Testis (tissue), 3 donors: ENCODE measurements around the gene FHOD3. TPM values are rescaled to one million over a fixed set of nuclear protein-coding genes. Genes with fewer than 3 reads are reported as not detected.

Experiments
- DNase-seq: peaks from one replicate; pipeline ENCODE4 v3.0.0-alpha.2; 2019
- H3K27ac ChIP-seq, 2 donors: fragments of 200-600 bp; sonication (generic); one replicate each; pipeline ENCODE4 v1.5.1; 2019
- H3K27me3 ChIP-seq: fragments of 200-600 bp; sonication (generic); one replicate; pipeline ENCODE4 v1.5.1; 2019
- H3K36me3 ChIP-seq: fragments of 200-600 bp; sonication (generic); one replicate; pipeline ENCODE4 v1.5.1; 2017; ENCODE audit warnings: low read depth; ENCODE audit errors: missing control alignments
- H3K4me1 ChIP-seq: fragments of 200-600 bp; sonication (generic); one replicate; pipeline ENCODE4 v1.5.1; 2019
- H3K4me3 ChIP-seq, 2 donors: fragments of 200-600 bp; sonication (generic); one replicate each; pipeline ENCODE4 v1.5.1; 2017 to 2019
- H3K9me3 ChIP-seq: fragments of 200-600 bp; sonication (generic); one replicate; pipeline ENCODE4 v1.5.1; 2017
- POLR2A ChIP-seq: fragments of 450-650 bp; IDR thresholded peaks from one replicate; pipeline ENCODE4 v1.6.1; 2017; ENCODE audit warnings: antibody characterized with exemption, mild to moderate bottlenecking, moderate library complexity
- WGBS, 2 donors: methylation state at CpG; one replicate each; pipeline ENCODE4 v1.1.5; 2018; 5-methylcytosine and 5-hydroxymethylcytosine counted together
- intact Hi-C: fragments of 100-400 bp; cut with DNase I; formaldehyde crosslinking; loops from one replicate; pipeline ENCODE4 v1.15.1; 2023; ENCODE audit warnings: low total_unique reads
- polyA plus RNA-seq: library from polyadenylated mRNA; stranded (reverse); fragments of 350-450 nt; fragmentation: Illumina TruSeq; extraction: RNeasy Lipid Tissue Mini Kit (QIAGEN cat#74804); gene quantifications from one replicate; pipeline ENCODE4 v1.2.3, GENCODE V29; 2014; ENCODE audit warnings: low read depth, low replicate concordance; ENCODE audit not compliant: insufficient read depth
- total RNA-seq, 2 donors: library from RNA; depleted of rRNA; stranded (reverse); fragments of >200 nt; gene quantifications; one replicate each; pipeline ENCODE4 v1.2.3, GENCODE V29; 2016
- TF ChIP-seq, protein P1 (sequence below), 3 experiments: fragments of 450-650 bp in 2 of 3; fragments of 200-600 bp in 1 of 3; sonication (generic) in 1 of 3; IDR thresholded peaks; one replicate each; pipeline ENCODE4 v1.5.1; 2016 to 2019; ENCODE audit warnings: antibody characterized with exemption in 3 of 3, mild to moderate bottlenecking in 2 of 3, moderate library complexity in 1 of 3

Gene FHOD3
- total and polyA plus RNA-seq, 3 donors from 2014 or later, result 6.5 to 46.8 (median 37.3) TPM

DNA sequence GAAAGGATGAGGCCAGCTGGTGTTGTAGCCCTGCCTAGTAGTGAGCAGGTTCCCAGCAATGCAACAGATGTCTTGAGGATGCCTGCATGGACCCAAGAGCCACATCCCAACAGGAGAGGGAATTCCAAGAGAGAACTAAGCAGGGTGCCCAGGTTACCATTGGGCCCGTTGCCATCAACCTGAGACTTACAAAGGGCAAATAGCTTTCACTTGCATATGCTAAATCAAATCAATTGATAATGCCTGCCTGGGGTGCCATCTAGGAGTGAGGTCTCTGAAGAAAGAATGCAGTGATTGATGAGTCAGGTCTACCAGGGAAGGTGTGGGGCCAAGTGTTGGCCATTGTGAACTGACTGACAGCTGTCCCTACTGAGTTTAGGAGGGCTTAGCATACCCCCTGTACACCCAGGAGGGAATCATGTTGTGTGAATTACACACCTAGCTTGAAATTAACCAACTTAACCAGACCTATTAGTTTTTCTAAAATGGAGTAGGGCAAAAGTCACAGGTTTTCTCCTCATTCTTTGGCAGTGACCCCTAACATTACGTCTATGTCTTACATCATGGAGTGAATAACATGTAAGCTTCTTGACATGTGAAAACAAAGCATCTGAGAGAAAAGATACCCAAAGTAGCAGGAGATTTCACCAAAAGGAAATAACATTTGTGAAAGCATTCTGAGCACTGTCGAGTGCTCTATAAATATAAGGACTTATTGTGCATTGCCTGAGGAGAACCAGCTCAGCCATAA, 32.3 kb downstream of the FHOD3 start:
- DNase-seq, result no peak
- intact Hi-C loops, result no loop called here
- no peak overlapping the region for H3K4me3 ChIP-seq

DNA sequence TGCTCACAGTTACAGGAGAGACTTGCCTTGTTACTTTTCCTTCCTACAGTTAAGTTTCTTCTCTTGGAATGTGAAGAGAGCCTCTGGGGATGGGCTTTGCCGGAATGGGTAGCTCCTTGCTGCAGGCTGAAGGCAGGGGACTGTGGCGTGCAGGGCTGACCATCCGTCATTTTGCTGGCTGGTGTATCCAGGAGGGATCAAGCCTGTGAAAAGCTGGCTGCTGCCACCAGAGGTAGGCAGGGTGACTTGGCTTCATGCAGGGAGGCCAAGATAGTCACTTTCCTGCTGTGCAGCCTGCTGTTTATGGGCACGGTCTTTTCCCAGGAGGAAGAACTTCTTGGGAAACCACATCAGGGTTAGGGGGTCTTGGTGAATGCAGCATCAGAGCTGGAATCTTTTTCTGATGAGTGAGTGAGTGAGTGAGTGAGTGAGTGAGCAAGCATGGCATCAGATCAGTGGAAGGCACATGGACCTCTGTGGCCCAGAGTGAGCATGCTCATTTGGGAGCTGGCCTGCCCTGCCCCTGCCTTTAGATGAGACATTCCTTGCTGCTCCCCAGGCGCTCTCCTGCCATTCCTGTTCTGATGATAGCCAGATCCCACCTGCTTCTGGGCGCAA, 33.0 kb downstream of the FHOD3 start:
- H3K4me1 ChIP-seq, result no peaks in the 10 kb centered on the region
- no peaks in the 10 kb centered on the region for H3K36me3 ChIP-seq
- 89 to 93% methylated on average over 4 to 6 of the region's 6 CpGs for WGBS, 2 donors
- H3K27me3 ChIP-seq, result no peaks in the 10 kb centered on the region
- DNase-seq, result no peak
- intact Hi-C loops, result no loop called here
- no peaks in the 10 kb centered on the region for H3K9me3 ChIP-seq
- no peak overlapping the region for H3K4me3 ChIP-seq
- TF ChIP-seq POLR2A, result no peak
- TF ChIP-seq, protein P1, sequence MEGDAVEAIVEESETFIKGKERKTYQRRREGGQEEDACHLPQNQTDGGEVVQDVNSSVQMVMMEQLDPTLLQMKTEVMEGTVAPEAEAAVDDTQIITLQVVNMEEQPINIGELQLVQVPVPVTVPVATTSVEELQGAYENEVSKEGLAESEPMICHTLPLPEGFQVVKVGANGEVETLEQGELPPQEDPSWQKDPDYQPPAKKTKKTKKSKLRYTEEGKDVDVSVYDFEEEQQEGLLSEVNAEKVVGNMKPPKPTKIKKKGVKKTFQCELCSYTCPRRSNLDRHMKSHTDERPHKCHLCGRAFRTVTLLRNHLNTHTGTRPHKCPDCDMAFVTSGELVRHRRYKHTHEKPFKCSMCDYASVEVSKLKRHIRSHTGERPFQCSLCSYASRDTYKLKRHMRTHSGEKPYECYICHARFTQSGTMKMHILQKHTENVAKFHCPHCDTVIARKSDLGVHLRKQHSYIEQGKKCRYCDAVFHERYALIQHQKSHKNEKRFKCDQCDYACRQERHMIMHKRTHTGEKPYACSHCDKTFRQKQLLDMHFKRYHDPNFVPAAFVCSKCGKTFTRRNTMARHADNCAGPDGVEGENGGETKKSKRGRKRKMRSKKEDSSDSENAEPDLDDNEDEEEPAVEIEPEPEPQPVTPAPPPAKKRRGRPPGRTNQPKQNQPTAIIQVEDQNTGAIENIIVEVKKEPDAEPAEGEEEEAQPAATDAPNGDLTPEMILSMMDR (IDR thresholded peaks at IDR 0.05), result no peak
- H3K27ac ChIP-seq, result no peak overlapping the region

More for the DNA sequence above, 32.3 kb downstream of the FHOD3 start:
- WGBS, 2 donors, result 81 to 83% methylated on average over 3 of the region's 3 CpGs
- no peaks in the 10 kb centered on the region for H3K4me1 ChIP-seq
- H3K27me3 ChIP-seq, result no peaks in the 10 kb centered on the region
- TF ChIP-seq, protein P1 (IDR thresholded peaks at IDR 0.05), result no peak
- no peak for TF ChIP-seq POLR2A
- H3K9me3 ChIP-seq, result no peaks in the 10 kb centered on the region
- H3K36me3 ChIP-seq, result no peaks in the 10 kb centered on the region
- no peak overlapping the region for H3K27ac ChIP-seq

DNA sequence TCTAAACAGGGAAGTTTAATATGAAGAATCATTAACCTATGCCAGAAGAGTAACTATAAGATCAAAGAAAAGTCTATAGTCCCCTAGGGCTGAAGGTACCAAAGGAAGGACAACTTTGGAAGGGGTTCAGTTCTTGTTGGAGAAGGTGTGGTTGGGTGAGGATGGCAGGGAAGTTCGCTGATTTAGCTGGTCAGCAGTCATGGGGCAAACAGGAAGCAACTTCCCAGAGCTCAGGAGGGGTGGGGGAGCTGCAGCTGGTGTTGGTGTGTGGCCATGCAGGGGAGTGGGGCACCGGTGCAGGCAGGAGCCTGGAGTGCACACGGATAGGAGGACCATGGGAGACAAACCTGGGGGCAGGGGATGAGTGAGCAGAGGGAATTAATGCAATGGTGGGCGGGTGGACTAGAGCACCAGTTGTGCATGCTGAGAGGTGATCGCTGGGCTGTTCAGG, 34.0 kb downstream of the FHOD3 start:
- DNase-seq, result no peak
- 63 to 75% methylated on average over 5 of the region's 5 CpGs for WGBS, 2 donors
- TF ChIP-seq, protein P1 (IDR thresholded peaks at IDR 0.05), result no peak
- Histone ChIP-seq H3K4me1 (no peaks in the 10 kb centered on the region), H3K27ac (no peak overlapping the region), H3K9me3 (no peaks in the 10 kb centered on the region), H3K27me3 (no peaks in the 10 kb centered on the region), H3K36me3 (no peaks in the 10 kb centered on the region), H3K4me3 (no peak overlapping the region)
- intact Hi-C loops, result no loop called here

DNA sequence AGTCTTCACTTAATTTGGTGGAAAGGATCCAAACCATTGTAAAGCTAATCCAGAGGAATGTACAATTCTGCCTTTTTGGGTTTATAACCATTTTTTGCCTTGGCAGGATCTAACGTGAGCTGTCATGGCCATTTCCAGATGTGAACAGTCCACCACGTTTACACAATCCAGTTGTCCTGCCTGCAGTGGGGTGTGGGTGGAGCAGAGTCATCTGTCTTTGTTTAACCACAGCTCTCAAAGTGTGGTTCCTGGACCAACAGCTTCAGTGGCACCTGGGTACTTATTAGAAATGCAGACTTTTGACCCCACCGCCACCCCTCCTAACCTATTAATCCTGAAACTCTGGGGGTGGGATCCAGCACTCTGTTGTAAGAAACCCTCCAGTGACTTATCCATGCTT, 35.9 kb downstream of the FHOD3 start:
- H3K4me1 ChIP-seq, result no peaks in the 10 kb centered on the region
- intact Hi-C loops, result no loop called here
- H3K27ac ChIP-seq, result no peak overlapping the region
- H3K36me3 ChIP-seq, result no peaks in the 10 kb centered on the region
- no peak overlapping the region for H3K4me3 ChIP-seq
- no peaks in the 10 kb centered on the region for H3K27me3 ChIP-seq
- 44 to 50% methylated on average over 3 of the region's 3 CpGs for WGBS, 2 donors
- no peaks in the 10 kb centered on the region for H3K9me3 ChIP-seq
- DNase-seq, result no peak
- TF ChIP-seq, protein P1 (IDR thresholded peaks at IDR 0.05), result no peak
- TF ChIP-seq POLR2A, result no peak
